Measurements from ENCODE around the gene RASAL1.

The RASAL1 gene, protein sequence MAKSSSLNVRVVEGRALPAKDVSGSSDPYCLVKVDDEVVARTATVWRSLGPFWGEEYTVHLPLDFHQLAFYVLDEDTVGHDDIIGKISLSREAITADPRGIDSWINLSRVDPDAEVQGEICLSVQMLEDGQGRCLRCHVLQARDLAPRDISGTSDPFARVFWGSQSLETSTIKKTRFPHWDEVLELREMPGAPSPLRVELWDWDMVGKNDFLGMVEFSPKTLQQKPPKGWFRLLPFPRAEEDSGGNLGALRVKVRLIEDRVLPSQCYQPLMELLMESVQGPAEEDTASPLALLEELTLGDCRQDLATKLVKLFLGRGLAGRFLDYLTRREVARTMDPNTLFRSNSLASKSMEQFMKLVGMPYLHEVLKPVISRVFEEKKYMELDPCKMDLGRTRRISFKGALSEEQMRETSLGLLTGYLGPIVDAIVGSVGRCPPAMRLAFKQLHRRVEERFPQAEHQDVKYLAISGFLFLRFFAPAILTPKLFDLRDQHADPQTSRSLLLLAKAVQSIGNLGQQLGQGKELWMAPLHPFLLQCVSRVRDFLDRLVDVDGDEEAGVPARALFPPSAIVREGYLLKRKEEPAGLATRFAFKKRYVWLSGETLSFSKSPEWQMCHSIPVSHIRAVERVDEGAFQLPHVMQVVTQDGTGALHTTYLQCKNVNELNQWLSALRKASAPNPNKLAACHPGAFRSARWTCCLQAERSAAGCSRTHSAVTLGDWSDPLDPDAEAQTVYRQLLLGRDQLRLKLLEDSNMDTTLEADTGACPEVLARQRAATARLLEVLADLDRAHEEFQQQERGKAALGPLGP
- 0.46 to 0.93 (median 0.64) reads per million in 4 donors for total RNA-seq

DNA sequence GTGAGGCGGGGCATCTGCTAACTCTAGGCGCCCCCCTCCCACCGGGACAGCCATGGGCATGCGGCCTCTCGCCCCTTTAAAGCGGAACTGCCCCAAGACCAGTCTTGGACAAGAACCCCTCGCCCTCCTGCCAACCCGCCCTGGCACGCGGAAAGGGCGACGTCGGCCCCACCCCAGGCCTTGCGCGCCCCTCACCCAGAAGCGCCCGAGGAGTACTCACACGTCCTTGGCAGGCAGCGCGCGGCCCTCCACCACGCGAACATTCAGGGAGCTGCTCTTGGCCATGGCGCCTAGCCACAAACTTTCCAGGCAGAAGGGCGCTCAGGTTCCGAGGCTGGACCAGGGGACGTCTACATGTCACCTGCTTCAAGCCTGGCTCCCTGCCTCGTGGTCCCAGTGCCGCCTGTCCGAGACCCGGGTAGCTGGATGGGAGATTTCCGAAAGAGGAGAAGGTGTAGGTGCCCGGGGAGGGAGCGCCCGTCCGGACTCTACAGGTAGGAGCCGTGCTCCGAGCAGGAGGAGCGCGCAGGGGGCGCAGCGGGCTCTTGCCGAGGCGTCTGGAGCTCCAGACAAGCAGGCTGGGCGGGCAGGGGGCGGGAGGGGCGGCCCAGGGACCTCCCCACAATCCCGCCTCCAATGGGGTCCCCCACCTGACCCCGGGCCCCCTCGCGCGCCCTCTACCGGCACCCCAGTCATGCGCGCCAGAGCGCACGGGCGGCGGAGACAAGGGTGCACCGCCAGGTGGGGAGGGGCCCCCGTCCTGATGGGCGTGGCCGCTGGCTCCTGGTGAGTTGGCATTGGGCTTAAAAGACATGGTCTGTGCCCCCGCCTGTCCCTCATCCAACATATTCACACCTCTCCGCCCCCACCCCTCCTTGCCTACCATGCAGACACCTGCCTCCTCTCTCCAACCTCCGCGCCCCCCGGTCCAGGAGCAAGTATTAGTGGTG lies at the start of gene RASAL1:
Gene RASAL1, minus strand, starts transcription at position 584 of the 950 bp plus-strand sequence. Its CDS starts 299 bp downstream, at position 285.
- peak; percentile 35 to 79 (median 66) for DNase-seq

DNA sequence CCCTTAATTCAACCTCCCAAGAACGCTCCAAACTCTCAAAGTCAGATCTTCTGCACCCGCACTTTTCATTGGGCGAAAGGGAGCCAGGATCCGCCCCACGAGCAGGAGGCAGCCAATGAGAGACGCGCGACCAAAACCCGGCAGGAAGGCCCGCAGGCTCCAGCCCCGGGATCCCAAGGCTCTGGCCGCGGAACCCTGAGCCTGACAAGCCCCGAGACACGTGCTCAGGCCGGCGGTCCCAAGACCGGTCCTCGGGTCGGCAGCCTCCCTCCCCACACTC lies 49.3 kb upstream of the RASAL1 start:
- peak; percentile 73 to 90 (median 81) for DNase-seq

DNA sequence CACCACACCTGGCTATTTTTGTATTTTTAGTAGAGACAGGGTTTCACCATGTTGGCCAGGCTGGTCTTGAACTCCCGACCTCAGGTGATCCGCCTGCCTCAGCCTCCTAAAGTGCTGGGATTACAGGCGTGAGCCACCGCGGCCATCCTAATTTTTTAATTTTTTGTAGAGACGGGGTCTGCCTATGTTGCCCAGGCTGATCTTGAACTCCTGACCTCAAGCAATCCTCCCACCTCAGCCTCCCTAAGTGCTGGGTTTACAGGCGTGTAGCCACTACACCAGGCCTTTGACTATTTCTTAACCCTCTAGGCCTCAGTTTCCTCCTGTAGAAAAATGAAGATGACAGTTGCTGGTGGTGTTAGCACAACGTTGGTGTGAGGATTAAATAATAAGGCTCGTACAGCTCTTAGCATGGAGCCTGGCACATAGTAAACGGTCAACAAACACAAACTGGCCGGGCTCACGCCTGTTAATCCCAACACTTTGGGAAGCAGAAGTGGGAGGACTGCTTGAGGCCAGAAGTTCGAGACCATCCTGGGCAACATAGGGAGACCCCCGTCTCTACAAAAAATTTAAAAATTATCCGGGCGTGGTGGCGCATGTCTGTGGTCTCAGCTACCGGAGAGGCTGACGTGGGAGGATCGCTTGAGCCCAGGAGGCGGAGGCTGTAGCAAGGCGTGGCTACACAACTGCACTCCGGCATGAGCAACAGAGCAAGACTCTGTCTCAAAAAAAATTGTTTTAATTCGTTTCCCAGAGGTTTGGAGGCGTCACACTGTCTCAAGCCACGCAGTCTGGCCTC lies 48.7 kb upstream of the RASAL1 start:
- no peak for DNase-seq

DNA sequence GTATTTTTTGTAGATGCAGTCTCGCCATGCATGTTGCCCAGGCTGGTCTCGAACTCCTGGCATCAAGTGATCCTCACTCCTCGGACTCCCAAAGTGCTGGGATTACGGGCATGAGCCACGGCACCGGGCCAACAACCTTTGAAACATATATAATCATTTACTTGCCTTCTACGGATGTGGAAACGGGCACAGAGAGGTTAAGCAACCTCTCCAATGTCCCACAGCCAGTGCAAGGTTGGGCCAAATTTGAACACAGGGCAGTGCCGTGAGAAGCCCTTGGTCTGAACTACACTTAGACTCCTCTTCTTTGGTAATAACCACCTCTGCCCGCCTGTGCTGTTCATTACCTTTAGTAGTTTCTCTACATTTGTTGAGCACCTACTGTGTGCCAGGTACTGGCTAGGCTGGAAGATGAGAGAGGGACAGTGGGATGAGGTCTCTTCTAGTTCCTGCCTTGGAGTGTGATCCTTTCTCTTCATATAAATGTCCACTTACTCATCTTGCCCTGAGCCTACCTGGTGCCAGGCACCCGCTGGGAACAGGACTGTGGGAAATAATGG lies 47.5 kb upstream of the RASAL1 start:
- DNase-seq = no peak

DNA sequence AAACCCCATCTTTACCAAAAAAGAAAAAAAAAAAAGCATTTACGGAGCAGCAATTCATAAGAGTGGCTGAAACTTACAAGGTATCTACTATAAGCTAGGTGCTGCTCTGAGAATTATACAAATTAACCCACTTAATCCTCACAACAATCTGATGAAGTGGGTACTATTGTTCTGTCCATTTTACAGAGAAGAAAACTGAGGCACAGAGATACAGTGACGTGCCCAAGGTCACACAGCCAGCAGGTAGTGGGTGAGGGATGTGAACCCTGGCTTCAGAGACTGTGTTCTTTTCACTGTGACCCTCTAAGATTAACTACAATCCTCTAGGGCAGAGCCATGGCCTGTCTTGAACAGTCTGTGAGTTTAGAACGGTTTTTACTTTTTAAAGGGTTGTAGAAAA lies 46.4 kb upstream of the RASAL1 start:
- DNase-seq = no peak

DNA sequence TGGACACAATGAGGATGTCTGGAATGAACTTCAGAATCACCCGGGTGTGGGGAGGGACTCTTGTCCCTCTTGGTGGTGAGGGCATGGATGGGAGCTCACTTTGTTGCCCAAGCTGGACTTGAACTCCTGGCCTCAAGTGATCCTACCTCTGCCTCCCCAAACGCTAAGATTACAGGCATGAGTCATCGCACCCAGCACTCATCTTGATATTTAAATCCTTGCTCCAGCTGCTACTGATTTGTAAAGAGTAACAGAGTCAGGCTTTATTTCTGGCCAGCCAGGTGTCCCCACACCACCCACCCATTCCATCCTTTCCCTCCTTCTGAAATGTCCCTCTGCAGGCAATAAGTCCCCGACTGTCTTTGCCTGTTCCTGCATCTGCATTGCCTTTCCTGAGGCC lies 44.8 kb upstream of the RASAL1 start:
- DNase-seq = no peak

DNA sequence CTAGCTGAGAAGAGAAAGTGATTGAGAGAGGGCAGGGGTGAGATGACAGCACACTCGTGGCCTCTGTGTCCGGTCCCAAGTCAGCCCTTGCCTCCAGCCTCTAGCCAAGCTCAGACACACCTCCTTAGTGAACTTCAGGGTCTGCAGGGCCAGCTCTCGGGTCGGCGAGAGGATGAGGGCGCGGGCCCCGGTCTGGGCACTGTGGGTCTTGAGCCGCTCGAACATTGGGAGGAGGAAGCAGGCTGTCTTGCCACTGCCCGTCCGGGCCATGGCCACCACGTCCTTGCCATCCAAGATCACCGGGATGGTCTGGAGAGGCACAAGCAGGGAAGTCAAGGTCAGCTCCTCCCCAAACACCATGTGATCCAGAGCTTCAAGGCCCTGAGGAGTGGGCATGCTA lies 43.5 kb upstream of the RASAL1 start:
- DNase-seq = no peak

DNA sequence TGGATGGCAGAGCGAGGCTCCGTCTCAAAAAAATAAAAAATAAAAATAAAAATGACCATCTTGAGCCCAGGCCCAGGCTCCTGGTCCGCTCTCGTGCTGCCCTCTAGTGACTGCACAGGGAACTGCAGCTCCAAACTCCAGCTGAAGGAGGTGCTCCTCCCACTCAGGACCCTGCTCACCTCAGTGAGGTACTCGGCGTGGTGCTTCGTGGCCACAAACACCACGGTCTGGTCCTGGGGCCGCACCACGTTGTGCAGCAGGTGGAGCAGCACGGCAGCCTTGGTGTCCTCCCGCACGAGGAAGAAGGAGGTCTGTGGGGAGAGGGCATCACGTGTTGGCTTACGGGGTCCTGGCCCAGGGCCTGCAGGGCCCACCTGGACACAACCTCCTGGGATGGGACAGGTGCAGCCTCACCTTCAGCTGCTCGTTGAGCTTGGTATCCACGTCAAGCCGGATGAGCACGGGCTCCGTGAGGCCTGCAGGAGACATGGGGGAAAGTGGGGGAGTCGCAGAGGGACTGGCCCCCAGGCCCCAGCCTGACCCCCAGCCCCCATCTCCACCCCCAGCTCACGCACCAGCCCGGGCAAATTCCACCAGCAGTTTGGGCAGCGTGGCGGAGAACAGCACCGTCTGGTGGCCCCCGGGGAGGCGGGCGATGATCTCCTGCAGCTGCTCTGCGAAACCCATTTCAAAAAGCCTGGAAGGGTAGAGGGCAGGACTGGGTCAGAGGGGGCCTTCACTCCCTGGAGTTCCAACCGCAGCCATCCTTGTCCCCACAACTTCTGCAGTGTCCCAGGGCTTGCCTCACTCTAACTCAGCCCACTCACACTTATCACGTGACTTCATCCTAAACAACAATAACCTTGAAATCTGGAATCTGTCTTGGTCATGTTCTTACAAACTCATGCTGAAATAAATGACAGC lies 39.2 kb upstream of the RASAL1 start:
- peak; percentile 48 to 75 (median 60) for DNase-seq

DNA sequence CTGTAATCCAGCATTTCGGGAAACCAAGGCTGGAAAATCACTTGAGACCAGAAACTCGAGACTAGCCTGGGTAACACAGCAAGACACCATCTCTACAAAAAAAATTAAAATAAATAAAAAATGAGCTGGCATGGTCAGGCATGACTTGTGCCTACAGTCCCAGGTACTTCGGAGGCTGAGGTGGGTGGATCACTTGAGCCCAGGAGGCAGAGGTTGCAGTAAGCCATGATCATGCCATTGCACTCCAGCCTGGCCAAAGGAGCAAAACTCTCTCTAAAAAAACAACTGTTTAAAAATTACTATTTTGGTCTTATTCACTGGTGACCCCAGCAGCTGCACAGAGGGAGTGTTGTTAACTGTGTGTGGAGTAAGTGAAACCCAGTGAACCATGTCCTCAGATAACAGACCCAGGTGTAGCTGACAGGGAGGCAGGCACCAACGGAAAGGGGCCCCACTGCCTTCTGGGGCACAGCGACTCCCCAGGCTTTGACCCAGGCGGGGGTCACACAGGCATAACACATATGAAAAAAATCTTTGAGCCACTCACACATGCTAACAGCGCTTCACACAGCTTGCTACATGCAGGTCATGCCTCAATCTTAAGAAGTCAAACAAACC lies 37.6 kb upstream of the RASAL1 start:
- DNase-seq = no peak

DNA sequence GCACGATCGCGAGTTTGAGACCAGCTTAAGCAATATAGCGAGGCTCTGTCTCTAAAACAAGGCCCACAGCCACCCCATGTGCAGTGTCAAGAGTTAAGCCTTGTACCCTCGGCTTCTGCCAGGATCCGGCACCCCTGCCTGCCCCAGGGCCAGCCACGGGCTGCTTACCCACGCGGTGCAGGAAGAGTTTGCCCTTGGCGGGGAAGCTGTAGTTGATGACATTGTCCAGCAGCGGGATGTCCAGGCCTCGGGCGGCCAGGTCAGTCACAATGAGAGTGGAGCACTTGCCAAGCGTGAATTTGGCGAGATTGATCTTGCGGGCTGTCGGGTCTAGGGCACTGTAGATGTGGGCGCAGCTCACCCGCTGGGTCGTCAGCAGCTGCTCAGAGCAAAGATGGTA lies 36.6 kb upstream of the RASAL1 start:
- DNase-seq = no peak

DNA sequence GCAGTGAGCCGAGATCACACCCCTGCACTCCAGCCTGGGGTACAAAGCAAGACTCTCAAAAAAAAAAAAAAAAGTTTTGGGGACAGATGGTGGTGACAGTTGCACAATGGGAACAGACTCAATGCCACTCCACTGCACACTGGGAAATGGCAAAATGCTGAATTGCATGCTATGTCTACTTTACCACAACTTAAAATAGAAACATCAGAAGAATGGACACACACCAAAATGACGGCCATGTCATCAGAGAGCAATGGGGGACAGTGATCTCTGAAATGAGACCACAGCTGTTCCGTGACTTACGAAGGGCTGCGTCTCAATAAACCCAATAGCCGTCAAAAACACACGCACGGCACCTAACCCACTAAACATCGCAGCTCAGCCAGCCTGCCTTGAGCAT lies 36.0 kb upstream of the RASAL1 start:
- no peak for DNase-seq

DNA sequence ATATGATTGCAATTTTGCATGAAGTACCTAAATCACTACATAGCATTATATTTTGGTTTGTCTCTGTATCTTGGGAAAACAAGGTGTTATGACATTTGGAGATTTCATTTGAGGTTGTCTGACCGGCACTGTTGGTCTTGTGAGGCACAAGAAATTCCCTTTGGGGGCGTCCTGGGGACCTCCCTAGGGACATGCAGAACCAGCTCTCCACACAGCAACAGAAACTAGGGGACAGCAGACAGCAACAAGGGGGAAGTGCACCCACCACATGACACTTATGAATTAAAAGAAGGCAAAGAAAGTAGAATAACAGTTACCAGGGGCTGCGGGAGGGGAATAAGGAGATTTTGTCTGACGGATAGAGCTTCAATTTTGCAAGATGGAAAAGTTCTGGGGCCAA lies 35.4 kb upstream of the RASAL1 start:
- DNase-seq = no peak

DNA sequence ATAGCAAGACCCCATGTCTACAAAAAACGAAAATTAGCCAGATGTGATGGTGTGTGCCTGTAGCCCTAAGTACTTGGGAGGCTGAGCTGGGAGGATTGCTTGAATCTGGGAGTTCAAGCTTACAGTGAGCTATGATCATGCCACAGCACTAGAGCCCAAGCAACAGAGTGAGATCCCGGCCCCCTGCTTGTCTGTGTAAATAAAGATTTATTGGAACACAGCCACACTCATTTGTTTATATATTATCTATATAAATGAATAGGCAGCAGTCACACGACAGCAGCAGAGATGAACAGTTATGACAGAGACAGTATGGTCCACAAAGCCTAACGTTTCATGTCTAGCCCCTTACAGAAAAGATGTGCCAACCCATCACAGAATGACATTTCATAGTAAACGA lies 34.9 kb upstream of the RASAL1 start:
- DNase-seq = no peak

DNA sequence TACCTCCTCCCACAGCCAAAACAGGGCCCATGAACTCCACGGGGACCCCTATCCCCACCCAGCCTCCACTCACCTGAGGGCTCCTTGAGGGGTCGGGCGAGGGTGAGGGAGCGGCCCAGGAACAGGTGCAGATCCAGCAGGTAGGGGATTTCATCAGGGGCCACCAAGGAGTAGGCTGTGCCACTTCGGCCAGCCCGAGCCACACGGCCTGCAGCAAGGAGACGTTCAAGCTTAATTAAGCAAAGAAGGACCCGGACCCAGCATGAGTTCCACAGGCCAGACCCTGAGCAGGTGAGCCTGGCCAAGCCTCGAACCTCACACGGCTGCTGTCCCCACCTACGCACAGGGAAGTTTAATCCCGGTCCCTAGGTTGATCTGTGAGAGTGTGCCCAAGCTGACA lies 34.1 kb upstream of the RASAL1 start:
- DNase-seq = no peak

DNA sequence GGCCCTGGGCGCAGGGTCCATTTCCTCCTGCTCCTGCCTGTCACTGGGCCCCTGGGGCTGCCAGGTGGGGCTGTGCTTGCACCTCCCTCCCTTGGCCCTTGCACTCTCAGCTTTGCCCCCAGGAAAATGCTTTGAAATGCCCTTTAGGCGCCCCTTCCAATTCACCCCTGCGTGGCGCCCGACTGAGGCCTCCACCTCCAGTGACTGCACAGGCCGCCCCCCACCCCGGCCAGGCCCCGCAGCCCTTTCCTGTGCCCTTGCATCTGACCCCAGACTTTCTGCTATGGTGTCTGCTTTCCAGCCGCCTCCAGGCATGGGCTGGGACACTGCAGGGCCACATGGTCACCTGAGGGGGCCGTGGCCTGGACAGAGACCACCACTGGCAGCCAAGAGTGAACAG lies 32.3 kb upstream of the RASAL1 start:
- DNase-seq = no peak

DNA sequence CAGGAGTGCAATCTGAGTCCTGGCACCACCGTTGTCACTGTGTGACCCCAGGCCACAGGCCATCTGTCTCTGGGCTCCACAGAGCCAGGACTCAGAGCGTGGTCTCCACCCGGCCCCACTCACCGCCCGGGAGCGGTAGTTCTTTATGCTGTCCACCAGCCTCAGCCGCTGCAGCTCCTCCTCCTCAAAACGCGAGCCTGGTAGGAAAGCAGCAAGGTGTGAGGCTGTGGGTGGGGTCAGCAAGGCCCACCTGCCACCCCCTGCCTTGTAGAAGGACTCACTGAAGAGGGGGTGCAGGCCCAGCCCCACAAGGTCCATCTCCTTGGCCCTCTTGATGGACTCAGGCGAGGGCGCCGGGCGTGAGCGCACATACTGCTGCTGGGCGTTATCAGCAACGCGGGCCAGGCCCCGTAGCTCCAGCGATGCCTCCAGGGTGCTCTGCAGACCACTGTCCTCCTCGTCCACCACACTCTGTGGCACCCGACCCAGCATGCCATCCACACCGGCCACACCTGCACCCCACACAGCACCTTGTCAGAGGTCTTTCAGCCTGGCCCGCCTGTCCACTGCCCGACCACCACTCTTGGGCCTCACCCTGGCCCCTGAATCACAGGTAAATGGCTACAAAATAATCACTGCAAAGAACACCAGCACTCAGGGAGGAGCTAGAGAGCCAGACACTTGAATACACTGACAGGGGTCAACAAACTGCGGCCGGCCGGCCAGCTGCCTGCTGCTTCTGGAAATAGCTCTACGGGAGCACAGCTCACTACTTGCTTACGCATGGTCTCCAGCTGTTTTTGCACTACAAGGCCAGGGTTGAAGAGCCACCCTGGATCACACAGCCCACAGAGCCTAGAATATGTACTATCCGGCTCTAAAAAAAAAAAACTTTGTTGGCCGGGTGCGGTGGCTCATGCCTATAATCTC lies 30.2 kb upstream of the RASAL1 start:
- DNase-seq = no peak

DNA sequence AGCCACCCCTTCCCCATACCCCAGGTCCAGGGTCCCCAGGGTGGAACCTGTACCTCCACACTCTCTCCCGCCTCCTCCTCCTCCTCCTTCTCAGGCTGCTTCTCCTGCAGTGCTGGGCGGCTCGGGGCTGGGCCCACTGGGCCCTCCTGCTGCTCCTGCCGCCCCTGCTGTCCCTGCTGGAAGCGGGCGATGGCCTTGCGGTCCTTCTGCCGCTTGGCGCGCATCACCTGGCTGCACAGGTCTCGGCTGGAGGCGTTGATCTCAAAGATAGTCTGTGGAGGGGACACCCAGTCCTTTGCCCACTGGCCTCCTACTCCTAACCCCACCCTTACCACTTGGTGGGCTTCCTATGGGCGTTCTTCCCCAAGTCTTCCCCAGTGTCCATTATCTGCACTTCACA lies 28.5 kb upstream of the RASAL1 start:
- DNase-seq = no peak

DNA sequence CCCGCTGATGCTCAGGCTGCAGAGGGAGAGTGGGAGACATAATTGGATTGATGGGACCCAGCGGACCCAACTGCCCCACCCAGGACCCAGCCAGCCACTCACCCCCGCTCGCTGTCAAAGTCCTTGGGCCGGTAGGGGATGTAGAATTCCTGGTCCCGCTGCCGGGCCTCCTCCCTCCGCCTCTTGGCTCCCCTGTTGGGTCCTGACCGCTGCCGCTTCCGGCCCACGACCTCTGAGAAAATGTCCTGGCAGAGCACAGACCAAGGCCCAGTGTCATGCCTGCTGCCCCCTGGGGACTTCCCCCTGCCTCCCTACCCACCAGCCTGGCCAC lies 27.4 kb upstream of the RASAL1 start:
- no peak for DNase-seq

All from T-helper 1 cell (primary cell).